Measurements from ENCODE around the gene RAD51B.
"Not testable (repeated sequence)": the region's sequence is repeated elsewhere in the genome, so short reads cannot be mapped to it uniquely, and the experiment has no call there.

RAD51B gene

GRCh38 chr14:68028075-68028474, 208.5 kb downstream of the RAD51B start:
- DNase-seq (ENCODE audit: low spot score) = no peak

- not testable (repeated sequence) for DNase-seq (ENCODE audit: low spot score)
Observed at GRCh38 chr14:68031011-68031410, 211.4 kb downstream of the RAD51B start.

GRCh38 chr14:68032154-68032553, 212.6 kb downstream of the RAD51B start:
- no peak for DNase-seq (ENCODE audit: low spot score)

GRCh38 chr14:68033336-68033932, 213.9 kb downstream of the RAD51B start:
- no peak for DNase-seq (ENCODE audit: low spot score)

GRCh38 chr14:68034896-68035295, 215.3 kb downstream of the RAD51B start:
- no peak for DNase-seq (ENCODE audit: low spot score)

- DNase-seq (ENCODE audit: low spot score) = no peak
Observed at GRCh38 chr14:68036202-68036601, 216.6 kb downstream of the RAD51B start.

- DNase-seq (ENCODE audit: low spot score) = no peak
Observed at GRCh38 chr14:68039593-68039992, 220.0 kb downstream of the RAD51B start.

- DNase-seq (ENCODE audit: low spot score) = no peak
Observed at GRCh38 chr14:68040633-68041369, 221.2 kb downstream of the RAD51B start.

GRCh38 chr14:68041876-68042354, 222.3 kb downstream of the RAD51B start:
- no peak for DNase-seq (ENCODE audit: low spot score)

GRCh38 chr14:68042586-68043210, 223.1 kb downstream of the RAD51B start:
- DNase-seq (ENCODE audit: low spot score) = no peak

- DNase-seq (ENCODE audit: low spot score) = no peak
Observed at GRCh38 chr14:68043752-68044151, 224.2 kb downstream of the RAD51B start.

- DNase-seq (ENCODE audit: low spot score) = no peak
Observed at GRCh38 chr14:68047906-68048305, 228.3 kb downstream of the RAD51B start.

GRCh38 chr14:68048815-68049214, 229.2 kb downstream of the RAD51B start:
- DNase-seq (ENCODE audit: low spot score) = not testable (repeated sequence)

- DNase-seq (ENCODE audit: low spot score) = no peak
Observed at GRCh38 chr14:68050177-68050576, 230.6 kb downstream of the RAD51B start.

GRCh38 chr14:68051146-68051545, 231.6 kb downstream of the RAD51B start:
- DNase-seq (ENCODE audit: low spot score) = no peak

- no peak for DNase-seq (ENCODE audit: low spot score)
Observed at GRCh38 chr14:68060198-68060597, 240.6 kb downstream of the RAD51B start.

- DNase-seq (ENCODE audit: low spot score) = no peak
Observed at GRCh38 chr14:68062651-68063050, 243.1 kb downstream of the RAD51B start.

GRCh38 chr14:68065322-68065721, 245.7 kb downstream of the RAD51B start:
- DNase-seq (ENCODE audit: low spot score) = no peak

- no peak for DNase-seq (ENCODE audit: low spot score)
Observed at GRCh38 chr14:68074765-68075381, 255.3 kb downstream of the RAD51B start.

- DNase-seq (ENCODE audit: low spot score) = no peak
Observed at GRCh38 chr14:68075382-68076029, 255.9 kb downstream of the RAD51B start.

- DNase-seq (ENCODE audit: low spot score) = no peak
Observed at GRCh38 chr14:68076451-68076850, 256.9 kb downstream of the RAD51B start.

Data from CD4-positive, alpha-beta T cell treated with Interleukin-6 at 100 ng/mL for 8 hours (primary cell).